ENCODE results near the gene OR4N2.
"Not testable (repeated sequence)": the region's sequence is repeated elsewhere in the genome, so short reads cannot be mapped to it uniquely, and the experiment has no call there.

Gene OR4N2
- 0 reads per million in 2 donors for total RNA-seq

- DNase-seq = not testable (repeated sequence)
Measured at GRCh38 chr14:19803470-19803869, at the start of gene OR4N2. Gene OR4N2, plus strand, starts transcription at chr14:19803770. Its CDS starts 23,679 bp downstream, at chr14:19827449.

- DNase-seq = no peak
Measured at GRCh38 chr14:19754172-19754571, 49.4 kb upstream of the OR4N2 start.

DNA sequence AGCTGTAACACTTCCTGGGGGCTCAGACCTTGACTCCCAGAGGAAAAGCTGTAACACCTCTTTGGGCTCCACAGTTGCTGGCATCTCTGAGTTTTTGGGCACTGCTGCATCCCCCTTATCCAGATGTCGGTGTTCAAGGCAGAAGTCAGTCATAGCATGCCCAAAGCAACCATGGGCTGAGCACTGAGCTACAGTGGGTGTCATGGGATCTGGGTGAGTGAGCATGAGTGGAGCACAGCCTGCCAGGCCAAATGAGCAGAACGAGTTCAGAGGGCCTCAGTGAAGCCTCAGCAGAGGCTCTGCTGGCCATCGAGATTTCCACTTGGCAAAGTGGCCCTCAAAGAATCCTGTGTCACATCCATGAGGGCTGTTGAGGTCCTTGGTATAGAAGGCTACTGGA is 32.1 kb upstream of the OR4N2 start:
- DNase-seq = not testable (repeated sequence)

DNA sequence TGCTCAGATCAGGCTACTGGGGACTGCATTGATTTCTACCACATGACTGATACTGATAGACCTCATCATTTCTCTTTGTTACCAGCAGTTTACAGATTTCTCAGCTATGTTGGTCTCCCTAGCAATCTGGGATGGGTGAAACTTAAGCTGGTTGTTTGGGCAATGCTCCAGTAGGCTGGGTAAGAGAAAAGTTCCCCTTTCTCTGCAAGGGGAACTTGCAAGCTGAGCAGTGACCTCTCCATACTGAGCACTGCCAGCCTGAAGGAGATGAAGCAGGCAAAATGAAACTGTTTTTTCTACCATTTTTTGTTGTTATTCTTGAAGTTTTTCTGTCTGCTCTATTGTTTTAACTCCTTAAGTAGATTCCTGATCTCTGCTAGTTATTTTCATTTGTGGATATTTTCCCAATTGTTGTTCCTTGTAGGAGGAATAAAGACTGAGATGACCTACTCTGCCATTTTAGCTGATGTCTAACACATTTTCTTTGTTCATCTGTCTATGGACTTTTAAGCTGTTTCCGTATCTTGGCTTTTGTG is 31.6 kb upstream of the OR4N2 start:
- no peak for DNase-seq

GRCh38 chr14:19772454-19772853 is 31.1 kb upstream of the OR4N2 start:
- not testable (repeated sequence) for DNase-seq

DNA sequence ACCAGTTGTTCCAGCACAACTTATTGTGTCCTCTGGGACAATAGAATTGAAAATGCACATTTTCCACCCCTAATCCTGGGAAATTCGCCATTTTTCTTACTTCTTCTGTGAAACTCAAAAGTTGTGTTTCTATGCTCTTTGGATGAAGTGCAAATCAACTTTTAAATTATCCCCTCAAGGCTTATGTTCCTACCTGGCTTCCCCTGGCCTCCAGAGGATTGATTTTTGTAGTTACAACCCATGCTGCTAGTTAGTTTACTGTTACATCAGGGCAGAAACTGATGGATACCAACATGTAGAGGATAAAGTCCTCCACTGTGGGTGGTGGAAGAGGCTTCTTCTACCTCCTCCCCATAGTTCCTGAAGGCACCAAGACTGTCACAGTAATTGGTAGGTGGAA is 30.4 kb upstream of the OR4N2 start, which contains the start of gene OR4M1:
OR4M1 (plus strand) TSS at position 301 of the 400 bp plus-strand sequence. CDS start 6,819 bp downstream, outside the sequence.
- not testable (repeated sequence) for DNase-seq

- no peak for DNase-seq
Measured at GRCh38 chr14:19775587-19775986, 28.0 kb upstream of the OR4N2 start.

- DNase-seq = not testable (repeated sequence)
Measured at GRCh38 chr14:19785848-19786247, 17.7 kb upstream of the OR4N2 start.

DNA sequence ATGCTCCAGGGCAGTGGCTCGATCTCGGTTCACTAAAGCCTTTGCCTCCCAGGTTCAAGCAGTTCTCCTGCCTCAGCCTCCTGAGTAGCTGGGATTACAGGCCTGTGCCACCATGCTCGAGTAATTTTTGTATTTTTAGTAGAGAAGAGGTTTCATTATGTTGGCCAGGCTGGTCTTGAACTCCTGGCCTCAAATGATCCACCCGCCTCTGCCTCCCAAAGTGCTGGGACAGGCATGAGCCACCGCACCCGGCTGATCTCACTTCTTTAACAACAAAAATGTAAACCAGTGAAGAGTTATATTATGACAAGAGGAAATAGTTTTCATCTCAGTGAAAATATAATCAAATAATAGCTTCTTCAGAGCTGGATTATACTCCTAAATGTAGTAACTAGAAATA is 16.3 kb upstream of the OR4N2 start:
- not testable (repeated sequence) for DNase-seq

- not testable (repeated sequence) for DNase-seq
Measured at GRCh38 chr14:19788150-19788549, 15.4 kb upstream of the OR4N2 start.

DNA sequence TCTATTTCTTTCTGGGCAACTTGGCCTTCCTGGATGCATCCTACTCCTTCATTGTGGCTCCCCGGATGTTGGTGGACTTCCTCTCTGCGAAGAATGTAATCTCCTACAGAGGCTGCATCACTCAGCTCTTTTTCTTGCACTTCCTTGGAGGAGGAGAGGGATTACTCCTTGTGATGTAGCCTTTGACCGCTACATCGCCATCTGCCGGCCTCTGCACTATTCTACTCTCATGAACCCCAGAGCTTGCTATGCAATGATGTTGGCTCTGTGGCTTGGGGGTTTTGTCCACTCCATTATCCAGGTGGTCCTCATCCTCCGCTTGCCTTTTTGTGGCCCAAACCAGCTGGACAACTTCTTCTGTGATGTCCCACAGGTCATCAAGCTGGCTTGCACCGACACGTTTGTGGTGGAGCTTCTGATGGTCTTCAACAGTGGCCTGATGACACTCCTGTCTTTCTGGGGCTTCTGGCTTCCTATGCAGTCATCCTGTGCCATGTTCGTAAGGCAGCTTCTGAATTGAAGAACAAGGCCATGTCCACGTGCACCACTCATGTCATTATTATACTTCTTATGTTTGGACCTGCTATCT is 7.0 kb upstream of the OR4N2 start:
- DNase-seq = not testable (repeated sequence)

DNA sequence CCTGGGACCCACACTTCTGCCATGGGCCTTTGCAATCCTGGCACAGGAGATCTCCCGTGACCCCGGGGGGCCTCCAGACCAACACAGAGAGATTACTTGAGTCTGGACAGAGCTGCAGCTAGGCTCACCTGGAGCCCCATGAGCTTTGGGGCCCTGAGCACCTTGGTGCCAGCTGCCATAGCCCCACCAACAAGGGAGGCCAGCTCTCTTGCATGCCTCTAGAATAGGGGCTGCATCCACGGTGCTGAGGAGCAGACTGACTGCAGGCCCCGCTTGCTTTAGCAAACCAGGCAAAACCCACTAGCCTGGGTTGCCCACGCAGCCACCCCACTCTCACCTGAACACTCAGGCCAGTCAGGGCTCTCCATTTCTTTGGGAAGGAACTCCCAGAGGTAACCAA is 3.7 kb upstream of the OR4N2 start:
- DNase-seq = no peak

- no peak for DNase-seq
Measured at GRCh38 chr14:19800282-19801117, 3.1 kb upstream of the OR4N2 start.

GRCh38 chr14:19801118-19801464 is 2.5 kb upstream of the OR4N2 start:
- DNase-seq = no peak

- DNase-seq = not testable (repeated sequence)
Measured at GRCh38 chr14:19813171-19813920, 9.8 kb downstream of the OR4N2 start.

DNA sequence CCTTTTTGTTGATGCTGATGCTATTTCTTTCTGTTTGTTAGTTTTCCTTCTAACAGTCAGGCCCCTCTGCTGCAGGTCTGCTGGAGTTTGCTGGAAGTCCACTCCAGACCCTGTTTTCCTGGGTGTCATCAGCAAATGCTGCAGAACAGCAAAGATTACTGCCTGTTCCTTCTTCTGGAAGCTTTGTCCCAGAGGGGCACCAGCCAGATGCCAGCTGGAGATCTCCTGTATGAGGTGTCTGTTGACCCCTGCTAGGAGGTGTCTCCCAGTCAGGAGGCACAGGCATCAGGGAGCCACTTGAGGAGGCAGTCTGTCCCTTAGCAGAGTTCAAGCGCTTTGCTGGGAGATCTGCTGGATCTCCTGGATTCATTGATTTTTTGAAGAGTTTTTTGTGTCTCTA is 16.3 kb downstream of the OR4N2 start:
- not testable (repeated sequence) for DNase-seq

- DNase-seq = not testable (repeated sequence)
Measured at GRCh38 chr14:19821016-19821415, 17.4 kb downstream of the OR4N2 start.

DNA sequence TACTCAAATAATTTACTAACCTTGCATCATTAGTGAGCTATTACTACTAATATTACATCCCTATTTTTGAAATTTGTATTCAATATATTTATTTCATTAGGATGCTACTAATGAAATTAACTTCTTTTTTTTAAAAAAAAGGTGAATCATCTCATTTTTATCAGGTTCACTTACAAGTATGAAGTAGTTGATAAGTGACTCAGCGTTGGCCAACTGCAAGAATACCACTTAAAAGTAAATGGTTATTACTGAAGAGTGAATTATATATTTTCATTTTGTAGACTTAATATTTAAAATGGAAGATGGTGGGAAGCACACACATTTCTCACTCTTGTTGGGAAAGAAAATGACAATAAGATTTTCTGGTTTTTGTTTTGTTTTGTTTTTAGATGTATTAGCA is 19.6 kb downstream of the OR4N2 start:
- no peak for DNase-seq

DNA sequence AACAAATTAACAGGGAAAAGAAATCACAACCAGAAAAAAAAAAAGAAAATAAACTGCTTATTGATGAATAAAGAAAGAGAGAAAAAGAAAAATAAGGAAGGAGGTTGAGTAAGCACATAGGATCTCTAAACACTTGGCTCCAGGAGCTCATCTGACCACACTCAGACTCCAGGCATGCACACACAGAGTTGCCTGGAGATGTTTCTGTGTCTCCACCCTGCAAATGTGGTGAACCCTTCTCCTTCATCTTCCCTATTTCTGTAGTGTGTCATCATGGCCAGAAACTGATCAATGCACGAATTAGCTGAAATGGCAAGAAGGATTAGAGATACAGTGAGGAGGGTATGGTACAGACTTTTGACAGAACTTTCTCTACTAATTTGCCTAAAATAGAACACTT is 20.2 kb downstream of the OR4N2 start:
- DNase-seq = no peak

- DNase-seq = not testable (repeated sequence)
Measured at GRCh38 chr14:19827626-19828244, 24.2 kb downstream of the OR4N2 start.

DNA sequence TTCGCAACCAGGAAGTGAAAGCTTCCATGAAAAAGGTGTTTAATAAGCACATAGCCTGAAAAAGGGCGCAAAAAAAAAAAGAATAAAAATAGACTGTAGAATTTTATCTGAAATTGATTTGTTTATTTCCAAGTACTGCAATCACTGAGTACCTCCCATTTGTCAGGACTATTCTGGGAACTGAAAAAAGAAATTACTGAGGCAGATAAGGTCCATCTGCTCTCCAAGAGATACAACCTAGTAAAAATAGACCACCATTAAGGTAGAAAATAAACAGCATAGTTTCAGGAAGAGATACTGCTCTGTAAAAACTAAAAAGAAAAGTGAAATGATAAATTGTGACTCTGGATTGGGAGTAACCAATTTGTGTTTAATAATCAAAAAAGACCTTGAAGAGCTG is 24.7 kb downstream of the OR4N2 start:
- DNase-seq = no peak

DNA sequence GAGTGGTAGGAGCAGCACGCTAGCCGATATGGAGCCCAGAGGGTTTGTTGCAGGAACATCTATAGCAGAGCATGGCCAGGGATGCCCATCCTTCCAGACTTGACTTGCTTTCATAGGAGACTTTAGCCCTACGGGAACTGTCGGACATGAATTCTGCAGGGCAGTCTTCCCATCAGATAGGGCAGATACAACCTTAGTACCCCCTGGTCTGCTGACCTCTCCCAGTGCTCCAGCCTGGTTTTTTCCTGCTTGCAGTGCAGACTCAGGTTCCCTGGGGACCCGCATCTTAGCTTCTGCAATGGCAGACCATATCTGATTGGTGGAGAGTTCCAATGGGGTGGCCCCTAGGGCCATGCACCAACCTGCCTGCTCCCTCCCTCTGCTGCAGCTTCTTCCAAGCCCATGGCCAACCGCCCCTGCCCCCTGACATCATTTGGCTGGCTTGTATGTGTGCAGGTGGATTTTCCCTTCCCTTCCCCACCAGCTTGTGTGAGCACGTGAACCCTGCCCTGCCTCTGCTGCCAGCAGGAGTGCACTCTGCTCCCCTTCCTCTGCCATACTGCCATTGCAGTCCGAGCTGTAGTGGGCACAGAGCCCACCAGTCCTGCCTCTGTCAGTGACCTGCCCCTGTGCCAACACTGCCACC is 30.8 kb downstream of the OR4N2 start:
- DNase-seq = not testable (repeated sequence)

All from T-helper 9 cell (primary cell).